ENCODE results near the gene INO80C. TPM values are rescaled to one million over a fixed set of nuclear protein-coding genes. Genes with fewer than 3 reads are reported as not detected.
A peak's percentile ranks its signal among the peaks of the same experiment; 100 is the strongest.

Gene INO80C
- polyA plus RNA-seq, 2 donors = 58.3 to 70.6 TPM

DNA sequence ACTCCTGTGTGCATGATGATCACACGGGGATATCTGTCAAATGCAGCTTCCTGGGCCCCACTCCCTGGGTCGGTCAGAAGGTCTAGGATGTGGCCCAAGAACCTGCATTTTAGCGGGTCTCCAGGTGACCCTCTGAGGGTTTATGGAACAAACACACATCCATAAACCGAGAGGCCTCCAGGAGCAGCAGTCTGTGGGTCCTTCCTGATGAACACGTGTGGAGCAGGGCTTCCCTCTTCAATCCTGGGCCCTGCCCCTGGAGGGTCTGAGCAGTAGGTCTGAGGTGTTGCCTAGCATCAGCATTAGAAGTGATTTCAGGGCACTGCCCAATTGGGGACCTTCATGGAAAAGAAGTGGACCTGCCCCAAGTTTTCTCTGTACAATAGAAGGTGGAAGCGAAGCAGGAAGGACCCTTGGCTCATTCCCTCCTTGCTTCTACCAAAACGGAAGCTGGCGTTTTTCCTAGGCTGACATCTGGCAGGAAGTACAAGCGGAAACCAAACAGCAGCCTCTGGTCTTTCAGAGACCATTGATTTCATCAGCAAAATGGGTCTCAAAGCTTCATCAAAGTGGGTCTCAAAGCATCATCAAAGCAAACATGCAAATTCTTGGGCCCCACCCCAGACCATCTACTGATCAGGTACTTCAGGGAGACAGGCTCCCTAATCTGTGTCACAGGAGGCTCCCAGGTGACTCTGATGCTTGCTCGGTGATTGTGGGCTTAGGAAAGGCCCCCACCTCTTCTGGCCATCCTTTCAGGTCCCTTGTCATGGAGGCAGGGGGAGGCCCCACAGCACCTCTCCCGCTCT is 30.7 kb downstream of the INO80C start:
- Histone ChIP-seq H3K27me3 (ENCODE audit: control insufficient read depth in 1 of 2, insufficient read depth in 2 of 2, low read length in 2 of 2) (no peaks in the 10 kb centered on the region), H3K4me3 (ENCODE audit: low read depth in 1 of 2, low read length in 2 of 2) (no peak overlapping the region), H3K27ac (ENCODE audit: low read depth in 2 of 2, low read length in 1 of 2) (no peak overlapping the region), H3K4me1 (ENCODE audit: control insufficient read depth in 2 of 2, insufficient read depth in 2 of 2, low read length in 1 of 2) (peaks cover 0 to 5% of the 10 kb centered on the region in 2 donors), H3K36me3 (ENCODE audit: control insufficient read depth in 2 of 2, insufficient read depth in 2 of 2, low read length in 1 of 2) (peaks cover 0 to 5% of the 10 kb centered on the region in 2 donors), H3K9me3 (ENCODE audit: control insufficient read depth in 2 of 2, insufficient read depth in 1 of 2, low read depth in 1 of 2, low read length in 1 of 2) (no peaks in the 10 kb centered on the region)
- WGBS, 2 donors = 78 to 81% methylated on average over 11 of the region's 11 CpGs

GRCh38 chr18:35466334-35466733 is 31.4 kb downstream of the INO80C start:
- H3K27me3 ChIP-seq (ENCODE audit: control insufficient read depth in 1 of 2, insufficient read depth in 2 of 2, low read length in 2 of 2) = no peaks in the 10 kb centered on the region
- H3K36me3 ChIP-seq (ENCODE audit: control insufficient read depth in 2 of 2, insufficient read depth in 2 of 2, low read length in 1 of 2) = peaks cover 0 to 5% of the 10 kb centered on the region in 2 donors
- H3K4me1 ChIP-seq (ENCODE audit: control insufficient read depth in 2 of 2, insufficient read depth in 2 of 2, low read length in 1 of 2) = peaks cover 0 to 8% of the 10 kb centered on the region in 2 donors
- WGBS, 2 donors = 79 to 90% methylated on average over 6 of the region's 6 CpGs
- no peaks in the 10 kb centered on the region for H3K9me3 ChIP-seq (ENCODE audit: control insufficient read depth in 2 of 2, insufficient read depth in 1 of 2, low read depth in 1 of 2, low read length in 1 of 2)
- H3K27ac ChIP-seq (ENCODE audit: low read depth in 2 of 2, low read length in 1 of 2) = no peak overlapping the region
- H3K4me3 ChIP-seq (ENCODE audit: low read depth in 1 of 2, low read length in 2 of 2) = no peak overlapping the region

- Histone ChIP-seq H3K36me3 (ENCODE audit: control insufficient read depth in 2 of 2, insufficient read depth in 2 of 2, low read length in 1 of 2) (peaks cover 0 to 5% of the 10 kb centered on the region in 2 donors), H3K27ac (ENCODE audit: low read depth in 2 of 2, low read length in 1 of 2) (no peak overlapping the region), H3K9me3 (ENCODE audit: control insufficient read depth in 2 of 2, insufficient read depth in 1 of 2, low read depth in 1 of 2, low read length in 1 of 2) (no peaks in the 10 kb centered on the region), H3K4me1 (ENCODE audit: control insufficient read depth in 2 of 2, insufficient read depth in 2 of 2, low read length in 1 of 2) (peaks cover 0 to 7% of the 10 kb centered on the region in 2 donors), H3K27me3 (ENCODE audit: control insufficient read depth in 1 of 2, insufficient read depth in 2 of 2, low read length in 2 of 2) (no peaks in the 10 kb centered on the region), H3K4me3 (ENCODE audit: low read depth in 1 of 2, low read length in 2 of 2) (no peak overlapping the region)
- 82 to 95% methylated on average over 1 of the region's 1 CpG for WGBS, 2 donors
Measured at GRCh38 chr18:35465329-35465728, 32.4 kb downstream of the INO80C start.

- peaks cover 0 to 8% of the 10 kb centered on the region in 2 donors for H3K36me3 ChIP-seq (ENCODE audit: control insufficient read depth in 2 of 2, insufficient read depth in 2 of 2, low read length in 1 of 2)
- H3K9me3 ChIP-seq (ENCODE audit: control insufficient read depth in 2 of 2, insufficient read depth in 1 of 2, low read depth in 1 of 2, low read length in 1 of 2) = no peaks in the 10 kb centered on the region
- 83 to 84% methylated on average over 2 of the region's 2 CpGs for WGBS, 2 donors
- no peak overlapping the region for H3K4me3 ChIP-seq (ENCODE audit: low read depth in 1 of 2, low read length in 2 of 2)
- peaks cover 3 to 12% of the 10 kb centered on the region in 2 donors for H3K4me1 ChIP-seq (ENCODE audit: control insufficient read depth in 2 of 2, insufficient read depth in 2 of 2, low read length in 1 of 2)
- H3K27me3 ChIP-seq (ENCODE audit: control insufficient read depth in 1 of 2, insufficient read depth in 2 of 2, low read length in 2 of 2) = no peaks in the 10 kb centered on the region
- no peak overlapping the region for H3K27ac ChIP-seq (ENCODE audit: low read depth in 2 of 2, low read length in 1 of 2)
Measured at GRCh38 chr18:35464831-35465279, 32.9 kb downstream of the INO80C start.

GRCh38 chr18:35463827-35464226 is 33.9 kb downstream of the INO80C start:
- no peak overlapping the region for H3K4me3 ChIP-seq (ENCODE audit: low read depth in 1 of 2, low read length in 2 of 2)
- no peak overlapping the region for H3K27ac ChIP-seq (ENCODE audit: low read depth in 2 of 2, low read length in 1 of 2)
- H3K4me1 ChIP-seq (ENCODE audit: control insufficient read depth in 2 of 2, insufficient read depth in 2 of 2, low read length in 1 of 2) = peaks cover 7 to 17% of the 10 kb centered on the region in 2 donors
- 82 to 86% methylated on average over 4 of the region's 4 CpGs for WGBS, 2 donors
- H3K36me3 ChIP-seq (ENCODE audit: control insufficient read depth in 2 of 2, insufficient read depth in 2 of 2, low read length in 1 of 2) = peaks cover 0 to 8% of the 10 kb centered on the region in 2 donors
- no peaks in the 10 kb centered on the region for H3K27me3 ChIP-seq (ENCODE audit: control insufficient read depth in 1 of 2, insufficient read depth in 2 of 2, low read length in 2 of 2)
- H3K9me3 ChIP-seq (ENCODE audit: control insufficient read depth in 2 of 2, insufficient read depth in 1 of 2, low read depth in 1 of 2, low read length in 1 of 2) = no peaks in the 10 kb centered on the region

GRCh38 chr18:35463050-35463449 is 34.7 kb downstream of the INO80C start:
- WGBS, 2 donors = 73 to 74% methylated on average over 5 of the region's 5 CpGs
- H3K27ac ChIP-seq (ENCODE audit: low read depth in 2 of 2, low read length in 1 of 2) = no peak overlapping the region

GRCh38 chr18:35460736-35461161 is 37.0 kb downstream of the INO80C start:
- H3K27me3 ChIP-seq (ENCODE audit: control insufficient read depth in 1 of 2, insufficient read depth in 2 of 2, low read length in 2 of 2) = no peaks in the 10 kb centered on the region
- H3K27ac ChIP-seq (ENCODE audit: low read depth in 2 of 2, low read length in 1 of 2) = peak overlapping the region; percentile 65 to 73
- H3K36me3 ChIP-seq (ENCODE audit: control insufficient read depth in 2 of 2, insufficient read depth in 2 of 2, low read length in 1 of 2) = peaks cover 0 to 3% of the 10 kb centered on the region in 2 donors
- peaks cover 10 to 20% of the 10 kb centered on the region in 2 donors for H3K4me1 ChIP-seq (ENCODE audit: control insufficient read depth in 2 of 2, insufficient read depth in 2 of 2, low read length in 1 of 2)
- no peaks in the 10 kb centered on the region for H3K9me3 ChIP-seq (ENCODE audit: control insufficient read depth in 2 of 2, insufficient read depth in 1 of 2, low read depth in 1 of 2, low read length in 1 of 2)
- no peak overlapping the region for H3K4me3 ChIP-seq (ENCODE audit: low read depth in 1 of 2, low read length in 2 of 2)
- WGBS, 2 donors = 30 to 60% methylated on average over 1 of the region's 1 CpG

More at GRCh38 chr18:35463050-35463449, 34.7 kb downstream of the INO80C start:
- H3K4me1 ChIP-seq (ENCODE audit: control insufficient read depth in 2 of 2, insufficient read depth in 2 of 2, low read length in 1 of 2) = peaks cover 10 to 20% of the 10 kb centered on the region in 2 donors
- peaks cover 0 to 5% of the 10 kb centered on the region in 2 donors for H3K36me3 ChIP-seq (ENCODE audit: control insufficient read depth in 2 of 2, insufficient read depth in 2 of 2, low read length in 1 of 2)
- no peak overlapping the region for H3K4me3 ChIP-seq (ENCODE audit: low read depth in 1 of 2, low read length in 2 of 2)
- H3K9me3 ChIP-seq (ENCODE audit: control insufficient read depth in 2 of 2, insufficient read depth in 1 of 2, low read depth in 1 of 2, low read length in 1 of 2) = no peaks in the 10 kb centered on the region
- H3K27me3 ChIP-seq (ENCODE audit: control insufficient read depth in 1 of 2, insufficient read depth in 2 of 2, low read length in 2 of 2) = no peaks in the 10 kb centered on the region

GRCh38 chr18:35459997-35460396 is 37.8 kb downstream of the INO80C start:
- no peaks in the 10 kb centered on the region for H3K27me3 ChIP-seq (ENCODE audit: control insufficient read depth in 1 of 2, insufficient read depth in 2 of 2, low read length in 2 of 2)
- H3K4me1 ChIP-seq (ENCODE audit: control insufficient read depth in 2 of 2, insufficient read depth in 2 of 2, low read length in 1 of 2) = peaks cover 10 to 20% of the 10 kb centered on the region in 2 donors
- H3K36me3 ChIP-seq (ENCODE audit: control insufficient read depth in 2 of 2, insufficient read depth in 2 of 2, low read length in 1 of 2) = peaks cover 0 to 3% of the 10 kb centered on the region in 2 donors
- H3K9me3 ChIP-seq (ENCODE audit: control insufficient read depth in 2 of 2, insufficient read depth in 1 of 2, low read depth in 1 of 2, low read length in 1 of 2) = no peaks in the 10 kb centered on the region
- peak overlapping the region; percentile 18 to 76 for H3K27ac ChIP-seq (ENCODE audit: low read depth in 2 of 2, low read length in 1 of 2)
- 53 to 81% methylated on average over 2 of the region's 2 CpGs for WGBS, 2 donors
- H3K4me3 ChIP-seq (ENCODE audit: low read depth in 1 of 2, low read length in 2 of 2) = no peak overlapping the region

DNA sequence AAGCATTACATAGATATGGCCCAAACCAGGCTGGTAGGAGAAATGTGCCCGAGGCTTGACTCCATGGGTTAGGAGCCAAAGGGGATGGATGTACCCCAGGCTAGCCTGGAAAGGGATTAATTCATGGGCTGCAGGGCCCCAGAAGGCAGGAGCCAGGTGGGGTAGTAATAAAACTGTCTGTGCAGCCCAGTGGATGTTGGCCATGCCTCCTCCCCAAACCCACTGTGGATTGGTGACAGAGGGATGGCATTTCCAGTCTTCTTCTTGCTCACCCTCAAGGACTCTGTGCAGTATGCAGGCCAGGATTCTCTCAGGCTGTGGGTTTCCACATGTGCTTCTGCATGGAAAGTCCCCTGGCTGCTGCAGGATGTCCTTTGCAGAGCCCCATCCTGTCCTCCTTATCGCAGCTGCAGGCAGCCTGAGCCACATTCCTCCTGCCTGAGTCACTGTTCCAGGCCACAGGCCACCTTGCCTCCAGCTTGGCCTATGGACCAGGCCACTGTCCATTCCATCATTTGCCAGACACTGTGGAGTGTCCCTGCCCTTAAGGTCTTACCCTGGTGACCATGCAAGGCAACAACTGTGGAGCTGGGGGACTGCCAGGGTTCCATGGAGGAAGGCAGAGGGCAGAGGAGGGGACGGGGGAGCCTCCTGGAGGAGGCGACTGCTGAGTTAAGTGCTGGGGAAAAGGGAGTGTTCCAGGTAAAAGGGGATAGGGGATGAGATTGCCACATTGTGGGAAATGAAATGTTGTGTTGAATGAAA is 38.9 kb downstream of the INO80C start:
- peaks cover 0 to 3% of the 10 kb centered on the region in 2 donors for H3K36me3 ChIP-seq (ENCODE audit: control insufficient read depth in 2 of 2, insufficient read depth in 2 of 2, low read length in 1 of 2)
- WGBS, 2 donors = 58 to 62% methylated on average over 4 of the region's 4 CpGs
- peak overlapping the region; percentile 35 to 52 for H3K27ac ChIP-seq (ENCODE audit: low read depth in 2 of 2, low read length in 1 of 2)
- no peaks in the 10 kb centered on the region for H3K9me3 ChIP-seq (ENCODE audit: control insufficient read depth in 2 of 2, insufficient read depth in 1 of 2, low read depth in 1 of 2, low read length in 1 of 2)
- no peak overlapping the region for H3K4me3 ChIP-seq (ENCODE audit: low read depth in 1 of 2, low read length in 2 of 2)
- H3K27me3 ChIP-seq (ENCODE audit: control insufficient read depth in 1 of 2, insufficient read depth in 2 of 2, low read length in 2 of 2) = no peaks in the 10 kb centered on the region
- peaks cover 10 to 20% of the 10 kb centered on the region in 2 donors for H3K4me1 ChIP-seq (ENCODE audit: control insufficient read depth in 2 of 2, insufficient read depth in 2 of 2, low read length in 1 of 2)

Measured in esophagus (tissue), 2 donors.